ENCODE results near the gene FICD.

The FICD gene

GRCh38 chr12:108567406-108568337 is 52.6 kb downstream of the FICD start:
- DNase-seq (ENCODE audit: low spot score), result peak; percentile 6

GRCh38 chr12:108568338-108569154 is 53.5 kb downstream of the FICD start:
- peak; percentile 32 for DNase-seq (ENCODE audit: low spot score)

All from ecto neural progenitor cell (in vitro differentiated cells).